HG03469 (cell line): ENCODE results near the gene SPTBN1.
"Not testable (repeated sequence)": the region's sequence is repeated elsewhere in the genome, so short reads cannot be mapped to it uniquely, and the experiment has no call there.

Experiments
- ATAC-seq: cut with Tn5 transposase; IDR thresholded peaks from one replicate; pipeline ENCODE4 v1.9.1; 2021; ENCODE audit warnings: mild to moderate bottlenecking, moderate library complexity, moderate number of reproducible peaks; ENCODE audit not compliant: unreplicated experiment

SPTBN1 gene

DNA sequence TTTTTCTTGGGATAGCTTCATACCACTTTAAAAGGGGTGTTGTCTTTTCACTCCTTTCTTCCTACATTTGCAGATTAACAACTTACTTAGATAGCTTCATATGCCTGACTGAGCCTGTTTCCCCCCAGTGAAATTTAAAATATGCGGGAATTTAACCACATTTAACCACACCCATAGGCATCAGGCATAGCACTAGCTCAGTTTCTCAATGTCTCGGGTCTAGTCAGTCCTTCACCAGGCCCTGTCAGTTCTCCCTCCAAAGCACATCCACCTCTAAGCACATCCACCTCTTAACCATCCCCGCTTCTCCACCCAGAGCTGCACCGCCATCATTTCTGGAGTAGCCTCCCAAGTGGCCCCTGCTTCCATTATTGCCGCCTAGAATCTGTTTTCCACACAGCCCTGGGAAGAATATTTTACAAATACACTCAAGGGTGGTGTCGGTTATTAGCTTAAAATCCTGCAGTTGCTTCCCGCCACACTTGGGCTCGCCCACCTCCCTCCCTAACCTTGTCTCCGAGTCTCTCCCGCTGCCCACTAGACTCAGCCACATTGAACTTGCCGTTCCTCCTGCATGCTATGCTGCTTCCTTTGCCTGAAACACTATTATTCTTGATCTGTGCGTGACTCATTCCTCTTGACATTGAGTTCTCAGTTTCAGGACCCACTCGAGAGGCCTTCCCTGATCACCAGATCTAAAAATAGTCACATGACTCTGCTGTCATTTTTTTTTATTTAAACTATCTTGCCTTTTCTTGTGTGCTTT is 68.3 kb downstream of the SPTBN1 start:
- ATAC-seq, result peak; percentile 79

DNA sequence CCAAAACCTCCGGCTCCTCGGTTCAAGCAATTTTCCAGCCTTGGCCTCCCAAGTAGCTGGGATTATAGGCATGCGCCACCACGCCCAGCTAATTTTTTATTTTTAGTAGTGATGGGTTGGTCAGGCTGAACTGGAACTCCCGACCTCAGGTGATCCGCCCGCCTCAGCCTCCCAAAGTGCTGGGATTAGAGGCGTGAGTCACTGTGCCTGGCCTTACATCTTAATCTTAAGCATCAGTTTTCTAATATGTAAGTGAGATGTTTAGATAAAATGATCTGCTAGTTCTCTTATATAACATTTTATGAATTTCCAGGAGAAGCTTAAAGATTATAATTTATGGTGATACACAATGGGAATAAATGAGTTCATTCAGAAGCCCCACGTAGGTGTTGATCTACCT is 69.2 kb downstream of the SPTBN1 start:
- no peak for ATAC-seq

DNA sequence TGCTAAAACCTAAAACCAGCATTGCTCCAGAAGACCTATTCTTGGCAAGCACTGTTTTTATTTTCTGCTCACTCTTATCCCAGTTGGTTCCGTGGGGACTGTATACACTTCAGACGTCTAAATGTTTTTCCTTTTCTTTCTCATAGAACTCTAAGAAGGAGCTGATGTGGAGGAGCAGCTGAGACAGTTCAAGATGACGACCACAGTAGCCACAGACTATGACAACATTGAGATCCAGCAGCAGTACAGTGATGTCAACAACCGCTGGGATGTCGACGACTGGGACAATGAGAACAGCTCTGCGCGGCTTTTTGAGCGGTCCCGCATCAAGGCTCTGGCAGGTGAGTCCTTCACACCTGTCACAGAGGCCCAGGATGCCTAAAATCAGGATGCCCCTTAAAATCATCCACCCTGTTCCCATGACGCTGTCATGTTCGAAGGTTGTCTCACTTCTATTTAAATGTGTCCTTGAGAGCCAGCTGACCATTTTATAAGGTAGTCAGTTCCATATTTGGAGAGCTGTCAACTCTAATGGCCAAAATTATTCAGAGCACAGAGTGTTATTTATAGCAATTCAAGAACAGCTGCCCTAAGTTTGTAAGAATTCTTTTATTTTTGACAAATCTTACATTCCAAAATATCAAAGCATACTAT is 70.2 kb downstream of the SPTBN1 start:
- no peak for ATAC-seq

DNA sequence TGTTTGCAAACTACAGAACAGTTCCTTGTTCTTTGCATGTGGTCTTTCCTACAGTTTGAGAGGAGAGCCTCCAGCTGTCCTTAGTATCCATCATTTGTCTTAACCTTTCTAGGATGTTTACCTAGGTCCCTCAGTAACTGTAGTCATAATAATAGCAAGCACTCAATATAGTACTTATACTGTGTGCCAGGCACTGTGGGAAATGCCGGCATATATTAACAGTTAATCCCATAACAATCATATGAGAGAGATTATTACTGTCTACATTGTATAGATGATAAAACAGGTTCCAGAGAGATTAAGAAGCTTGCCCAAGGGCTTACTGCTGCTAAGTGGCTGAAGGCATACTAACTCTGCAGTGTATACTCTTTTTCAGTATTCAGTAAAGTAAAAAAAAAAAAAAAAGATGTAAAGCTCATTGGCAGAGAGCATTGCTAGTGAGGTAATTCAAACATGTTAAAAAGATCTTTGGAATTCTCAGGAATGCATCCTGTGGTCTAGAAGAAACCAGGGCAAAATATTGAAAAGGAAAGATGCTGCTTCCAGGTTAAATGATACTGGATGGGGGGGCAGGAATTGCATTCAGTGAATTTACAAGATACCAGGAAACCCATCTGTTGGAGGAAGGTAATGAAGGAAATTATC is 72.3 kb downstream of the SPTBN1 start:
- no peak for ATAC-seq

DNA sequence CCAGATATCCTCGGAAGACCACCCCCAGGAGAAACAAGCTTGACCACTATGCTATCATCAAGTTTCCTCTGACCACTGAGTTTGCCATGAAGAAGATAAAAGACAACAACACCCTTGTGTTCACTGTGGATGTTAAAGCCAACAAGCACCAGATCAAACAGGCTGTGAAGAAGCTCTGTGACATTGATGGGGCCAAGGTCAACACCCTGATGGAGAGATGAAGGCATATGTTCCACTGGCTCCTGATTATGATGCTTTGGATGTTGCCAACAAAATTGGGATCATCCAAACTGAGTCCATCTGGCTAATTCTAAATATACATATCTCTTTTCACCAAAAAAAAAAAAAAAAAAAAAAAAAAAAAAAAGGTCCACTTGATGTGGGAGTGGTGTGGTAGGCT is 73.4 kb downstream of the SPTBN1 start:
- not testable (repeated sequence) for ATAC-seq

DNA sequence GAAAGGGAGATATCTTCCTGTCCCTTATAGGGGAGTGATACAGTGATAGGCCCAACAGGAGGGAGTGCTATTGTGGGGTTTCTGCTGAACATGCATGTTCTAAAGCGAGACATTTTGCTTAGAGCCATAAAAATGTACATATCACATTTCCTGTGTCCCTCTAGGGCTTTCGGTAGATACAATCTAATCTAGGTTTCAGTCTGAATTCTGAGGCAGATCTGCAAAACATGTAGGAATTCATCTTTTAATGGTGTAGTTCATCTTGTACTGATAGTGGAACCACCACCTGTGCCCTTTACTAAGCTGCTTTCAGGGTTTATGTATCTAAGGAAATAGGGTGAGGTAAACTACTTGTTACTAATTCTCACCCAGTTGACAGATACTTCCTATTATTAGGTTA is 73.8 kb downstream of the SPTBN1 start:
- ATAC-seq, result no peak

DNA sequence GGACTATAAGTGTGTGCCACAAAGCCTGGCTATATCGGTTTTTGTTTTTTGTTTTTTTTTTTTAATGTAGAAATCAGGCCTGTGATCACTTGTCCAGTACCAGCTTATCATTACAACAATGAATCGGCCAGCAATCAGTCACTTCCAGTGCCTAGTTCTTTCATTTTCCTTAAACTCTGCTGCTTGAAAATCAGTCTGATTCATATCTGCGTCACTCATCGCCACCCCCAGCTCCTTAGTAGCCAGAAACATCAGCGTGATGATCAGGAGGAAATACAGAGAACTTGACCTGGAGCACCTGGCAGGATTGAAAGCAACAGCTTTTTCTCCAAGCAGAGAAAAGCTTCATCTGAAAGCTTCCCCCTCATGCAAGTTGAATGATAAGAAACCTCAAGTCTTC is 75.4 kb downstream of the SPTBN1 start:
- ATAC-seq, result no peak

DNA sequence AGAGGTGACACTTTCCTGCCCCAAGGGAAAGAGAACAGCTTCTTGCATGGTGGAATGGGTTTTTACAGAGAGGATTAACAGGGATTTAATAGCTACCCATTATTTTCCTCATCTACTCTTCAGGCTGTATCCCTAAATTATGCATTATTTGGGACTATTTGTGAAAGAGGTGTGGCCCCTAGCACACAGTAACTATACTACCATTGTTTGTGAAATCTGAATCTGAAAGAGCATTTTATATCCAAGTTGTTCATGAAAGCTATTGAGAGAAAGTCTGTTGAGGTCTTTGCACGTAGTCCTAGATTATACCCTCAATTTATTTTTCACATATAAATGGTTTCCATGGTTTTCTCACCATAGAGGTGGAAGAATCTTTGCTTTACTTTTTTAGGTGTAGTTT is 78.1 kb downstream of the SPTBN1 start:
- ATAC-seq, result no peak

DNA sequence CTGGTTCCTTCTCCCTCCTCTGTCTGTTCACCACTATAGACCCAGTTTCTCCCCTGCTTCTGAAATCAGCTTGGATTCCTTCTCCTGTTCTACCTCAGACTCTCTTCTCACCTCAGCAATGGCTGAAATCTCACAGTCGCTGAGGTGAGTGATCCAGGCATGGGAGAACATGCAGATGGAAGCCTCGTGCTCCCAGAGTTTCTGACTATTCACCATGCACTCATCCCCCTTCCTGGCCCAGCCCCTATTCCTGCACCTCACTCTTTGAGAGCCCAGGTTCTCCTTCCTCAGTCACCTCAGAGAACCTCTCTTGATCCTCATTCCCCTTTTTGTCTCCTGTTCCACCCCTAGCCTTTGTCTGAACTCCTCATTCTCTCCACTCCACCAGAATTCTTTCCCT is 78.5 kb downstream of the SPTBN1 start:
- ATAC-seq, result no peak

DNA sequence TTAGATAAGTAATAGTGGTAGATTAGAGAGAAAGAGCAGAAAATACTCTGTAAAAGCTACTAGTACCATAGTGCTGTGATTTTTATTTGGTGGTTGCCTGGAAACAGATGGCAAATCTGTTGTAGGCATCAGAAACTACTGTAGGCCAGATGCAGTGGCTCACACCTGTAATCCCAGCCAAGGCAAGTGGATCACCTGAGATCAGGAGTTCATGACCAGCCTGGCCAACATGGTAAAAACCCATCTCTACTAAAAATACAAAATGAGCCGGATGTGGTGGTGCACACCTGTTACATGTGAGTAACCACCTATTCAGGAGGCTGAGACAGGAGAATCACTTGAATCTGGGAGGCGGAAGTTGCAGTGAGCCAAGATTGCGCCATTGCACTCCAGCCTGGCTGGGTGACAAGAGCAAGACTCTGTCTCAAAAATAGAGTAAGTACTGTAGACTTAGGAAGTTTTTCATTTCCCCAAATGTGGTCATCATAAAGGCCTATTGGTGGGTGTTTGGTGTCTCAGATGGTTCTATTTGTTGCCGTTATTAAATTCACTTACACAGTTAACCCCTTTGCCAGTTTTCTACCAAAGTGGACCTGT is 79.6 kb downstream of the SPTBN1 start:
- ATAC-seq, result no peak

DNA sequence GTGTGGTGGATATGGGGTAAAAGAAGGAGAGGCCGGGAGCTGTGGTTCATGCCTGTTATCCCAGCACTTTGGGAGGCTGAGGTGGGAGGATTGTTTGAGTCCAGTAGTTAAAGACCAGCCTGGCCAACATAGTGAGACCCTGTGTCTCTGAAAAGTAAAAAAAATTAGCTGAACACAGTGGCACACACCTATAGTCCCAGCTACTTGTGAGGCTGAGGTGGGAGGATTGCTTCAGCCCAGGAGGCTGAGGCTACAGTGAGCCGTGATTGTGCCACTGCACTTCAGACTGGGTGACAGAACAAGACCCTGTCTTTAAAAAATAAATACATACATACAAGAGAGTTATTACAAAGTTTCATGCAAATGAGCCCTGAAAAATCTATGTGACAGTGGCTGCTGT is 80.6 kb downstream of the SPTBN1 start:
- ATAC-seq, result no peak

DNA sequence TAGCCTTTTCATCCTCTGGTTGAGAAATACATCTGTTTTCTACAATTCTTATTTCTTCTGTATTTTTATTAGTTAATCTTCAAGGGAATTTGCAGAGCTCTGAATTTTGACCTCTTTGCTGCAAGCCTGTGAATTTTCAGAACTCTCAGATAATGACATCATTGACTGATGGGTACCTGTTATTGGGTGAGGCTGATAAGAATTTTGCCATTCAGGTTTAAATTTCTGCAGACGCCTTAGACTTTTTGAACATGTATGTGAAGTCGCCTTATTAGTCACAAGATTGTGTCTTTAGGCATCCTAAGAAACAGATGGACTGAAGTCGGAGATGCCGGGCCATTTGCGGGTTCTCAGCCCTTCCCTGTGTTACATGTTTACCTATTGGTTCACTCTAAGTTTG is 82.4 kb downstream of the SPTBN1 start:
- no peak for ATAC-seq

DNA sequence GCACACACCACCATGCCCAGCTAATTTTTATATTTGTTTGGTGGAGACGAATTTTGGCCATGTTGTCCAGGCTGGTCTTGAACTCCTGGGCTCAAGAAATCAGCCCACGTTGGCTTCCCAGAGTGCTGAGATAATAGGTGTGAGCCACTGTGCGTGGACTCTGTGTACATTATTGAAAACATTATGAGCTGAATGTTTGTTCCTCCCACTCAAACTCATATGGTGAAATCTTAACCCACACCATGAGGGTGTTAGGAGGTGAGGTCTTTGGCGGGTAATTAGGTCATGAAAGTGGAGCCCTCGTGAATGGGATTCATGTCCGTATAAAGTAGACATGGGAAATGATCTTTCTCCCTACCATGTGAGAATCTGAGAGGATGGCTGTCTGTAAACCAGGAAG is 83.6 kb downstream of the SPTBN1 start:
- ATAC-seq, result no peak

DNA sequence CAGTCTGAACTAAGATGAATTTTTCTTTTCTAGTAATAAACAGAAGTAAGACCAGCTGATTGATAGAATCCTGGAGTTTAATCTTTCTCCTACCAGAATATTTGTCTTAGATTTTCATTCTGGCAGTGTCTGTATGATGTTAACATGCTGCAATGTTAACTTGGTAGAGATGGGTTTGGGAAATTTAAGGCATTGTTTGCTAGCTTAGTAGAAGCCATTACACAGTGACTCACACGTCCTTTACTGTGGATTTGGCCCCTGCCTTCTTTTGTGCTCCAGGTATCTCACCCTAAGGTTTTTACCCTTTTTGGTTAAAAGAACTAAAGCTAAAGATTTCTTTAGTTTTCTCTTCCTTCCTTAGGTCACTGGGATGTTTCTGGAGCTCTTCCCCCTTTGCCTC is 84.1 kb downstream of the SPTBN1 start:
- no peak for ATAC-seq

DNA sequence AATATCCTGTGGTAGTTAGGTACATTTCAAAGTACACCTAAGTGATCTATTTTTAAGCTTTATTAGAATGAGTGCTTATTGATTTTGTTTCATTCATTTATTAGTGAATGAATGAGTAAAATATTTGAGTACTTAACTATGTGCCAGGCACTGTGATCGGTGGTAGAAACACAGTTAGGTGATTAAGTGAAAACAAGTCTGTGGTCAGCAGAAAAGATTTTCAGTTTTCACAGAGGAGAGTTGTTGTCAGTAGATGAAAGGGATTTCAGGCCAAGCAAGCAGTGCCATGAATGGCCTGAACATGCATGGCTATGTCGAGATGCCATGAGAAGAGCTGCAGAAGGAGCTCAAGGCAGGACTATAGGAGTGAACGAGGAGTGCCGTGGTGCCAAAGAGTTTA is 85.9 kb downstream of the SPTBN1 start:
- ATAC-seq, result no peak

DNA sequence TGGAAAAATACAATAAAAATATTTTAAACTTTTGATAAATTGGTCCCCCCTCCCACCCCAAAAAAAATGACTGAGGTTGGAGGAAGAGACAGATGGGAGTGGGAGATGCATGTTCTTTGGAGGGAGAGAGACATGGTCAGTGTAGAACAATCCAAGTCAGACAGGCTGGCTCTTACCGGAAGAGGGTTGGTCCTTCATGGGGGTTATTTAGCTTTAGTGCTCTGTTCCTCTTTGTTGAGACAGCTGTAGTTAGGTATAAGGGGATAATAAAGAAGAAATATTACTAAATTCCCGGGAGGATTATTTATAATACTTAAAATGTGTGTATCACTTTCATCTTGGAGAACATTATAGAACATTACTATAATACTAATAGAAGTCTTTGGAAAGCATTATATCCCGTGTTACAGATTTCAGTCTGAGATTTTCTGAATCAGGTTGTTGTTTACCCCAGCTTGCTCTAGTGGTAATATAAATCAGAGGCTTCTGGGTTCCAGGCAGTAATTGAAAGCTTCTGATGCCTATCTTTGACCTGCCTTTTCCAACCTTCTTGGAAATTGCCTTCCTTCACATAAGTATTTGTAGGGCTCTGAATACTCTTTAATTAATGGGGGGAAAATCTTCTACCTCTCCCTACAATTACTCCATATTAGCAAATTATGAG is 87.7 kb downstream of the SPTBN1 start:
- no peak for ATAC-seq

DNA sequence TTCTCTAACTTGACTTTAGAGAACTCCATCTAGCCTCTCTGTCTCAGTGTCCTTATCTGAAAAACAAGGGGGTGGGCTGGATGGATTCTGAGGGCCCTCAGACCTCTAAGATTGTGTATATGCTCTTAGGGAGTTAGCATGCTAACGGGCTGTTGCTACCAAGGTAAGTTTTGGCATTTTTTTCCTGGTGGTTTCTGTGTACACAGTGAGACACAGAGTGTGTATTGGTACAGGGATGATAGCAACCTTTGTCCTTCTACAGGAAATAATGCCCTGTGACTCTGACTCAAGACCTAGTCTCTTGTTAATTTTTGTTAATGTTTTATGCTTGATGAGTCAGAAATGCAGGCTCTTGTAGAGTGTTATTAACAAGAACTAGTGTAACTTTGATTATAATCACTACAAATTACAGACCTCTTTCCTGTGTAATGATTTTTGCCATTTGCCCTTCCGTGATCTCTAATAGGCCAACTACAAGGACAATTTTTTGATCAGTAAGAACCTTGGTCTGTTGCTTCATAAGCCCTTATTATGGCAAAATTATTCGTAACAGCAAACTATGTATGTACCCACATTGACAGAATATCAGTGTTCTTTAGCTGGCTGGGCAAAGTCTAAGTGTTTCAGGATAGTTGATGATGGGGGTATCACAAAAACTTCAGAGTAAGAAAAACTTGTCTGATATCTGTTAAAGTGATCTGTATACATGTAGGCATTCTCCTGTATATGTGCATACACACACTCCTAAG is 89.7 kb downstream of the SPTBN1 start:
- ATAC-seq, result peak; percentile 35

DNA sequence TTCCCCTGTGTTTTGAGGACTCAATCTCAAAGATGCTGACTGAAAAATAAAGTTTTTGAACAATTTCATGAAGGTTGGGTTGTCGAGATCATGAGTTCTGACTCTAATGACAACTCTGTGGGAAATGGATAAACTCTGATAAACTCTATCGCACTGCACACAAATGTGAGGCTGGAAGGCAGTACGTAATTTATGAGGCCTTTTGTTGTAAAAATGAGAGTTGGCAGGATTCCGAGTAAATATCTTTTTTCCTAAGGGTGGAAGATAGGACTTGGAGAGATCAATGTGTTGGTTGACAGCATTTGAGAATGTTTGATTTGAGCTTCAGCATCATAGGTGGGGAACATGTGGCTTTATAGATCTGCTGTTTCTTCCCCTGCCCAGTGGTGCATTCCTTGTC is 90.4 kb downstream of the SPTBN1 start:
- no peak for ATAC-seq

DNA sequence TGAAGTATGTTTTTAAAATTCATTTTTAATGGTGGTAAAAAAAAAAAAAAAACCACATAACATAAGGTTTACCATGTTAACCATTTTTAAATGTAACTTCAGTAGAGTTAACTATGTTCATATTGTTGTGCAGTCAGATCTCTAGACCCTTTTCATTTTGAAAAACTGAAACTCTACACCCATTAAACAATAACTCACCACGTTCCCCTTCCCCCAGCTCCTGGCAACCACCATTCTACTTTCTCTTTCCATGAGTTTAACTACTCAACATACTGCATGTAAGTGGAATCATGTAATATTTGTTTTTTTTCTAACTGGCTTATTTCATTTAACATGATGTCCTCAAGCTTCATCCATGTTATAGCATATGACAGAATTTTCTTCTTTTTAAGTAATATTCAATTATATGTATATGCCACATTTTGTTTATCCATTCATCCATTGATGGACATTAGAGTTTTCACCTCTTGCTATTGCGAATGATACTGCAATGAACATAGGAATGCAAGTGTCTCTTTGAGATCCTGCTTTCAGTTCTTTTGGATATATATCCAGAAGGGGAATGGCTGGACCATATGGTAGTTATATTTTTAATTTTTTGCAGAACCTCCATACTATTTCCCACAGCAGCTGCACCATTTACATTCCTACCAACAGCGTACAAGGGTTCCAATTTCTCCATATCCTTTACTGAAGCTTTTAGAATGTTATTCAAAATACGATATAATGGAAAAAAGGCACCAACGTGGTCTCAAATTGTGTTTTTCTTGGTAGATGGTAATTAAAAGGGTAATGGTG is 91.0 kb downstream of the SPTBN1 start:
- ATAC-seq, result peak; percentile 33

DNA sequence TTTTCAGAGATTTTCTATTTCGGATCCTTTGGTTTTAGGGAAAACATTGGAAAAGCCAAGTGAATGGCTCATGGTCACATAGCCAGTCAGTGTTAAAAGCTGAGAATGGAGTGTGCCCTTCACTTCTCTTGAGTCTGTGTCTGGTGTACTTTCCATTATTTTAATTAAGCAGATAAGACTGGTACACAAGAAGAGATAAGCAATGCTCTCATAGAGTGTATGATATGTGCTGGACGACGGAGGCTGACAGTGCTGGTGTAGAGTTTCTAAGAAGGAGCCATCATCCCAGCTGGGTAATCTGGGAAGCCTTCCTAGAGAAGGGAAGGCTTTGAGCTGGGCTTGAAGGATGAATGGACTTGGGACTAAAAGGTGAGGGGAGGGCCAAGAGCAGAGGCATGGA is 93.3 kb downstream of the SPTBN1 start:
- ATAC-seq, result no peak
